Measurements from ENCODE around the gene TPRA1. TPM values are rescaled to one million over a fixed set of nuclear protein-coding genes. Genes with fewer than 3 reads are reported as not detected.

TPRA1 gene
- total RNA-seq, 1 donor from 2014 or later, result 24.6 TPM

GRCh38 chr3:127535901-127536829, 54.4 kb downstream of the TPRA1 start:
- H3K4me3 ChIP-seq (ENCODE audit: insufficient read depth, low read depth, low read length), result no peak overlapping the region
- H3K79me2 ChIP-seq (ENCODE audit: insufficient read depth, low read length), result no peaks in the 10 kb centered on the region
- H3K27me3 Mint-ChIP-seq (ENCODE audit: low read depth, unreplicated experiment), result peaks cover 41% of the 10 kb centered on the region
- no peak overlapping the region for H2AFZ ChIP-seq (ENCODE audit: low read depth, low read length)
- no peak overlapping the region for H3K27ac ChIP-seq (ENCODE audit: low read depth, low read length)
- FAIRE-seq (no peak), DNase-seq (ENCODE audit: low read depth) (no peak)
- no peak overlapping the region for H3K4me3 Mint-ChIP-seq (ENCODE audit: unreplicated experiment)
- H3K4me1 ChIP-seq (ENCODE audit: insufficient read depth, low read length), result no peaks in the 10 kb centered on the region
- peaks cover 6% of the 10 kb centered on the region for H3K9me3 Mint-ChIP-seq (ENCODE audit: unreplicated experiment)
- H3K4me1 Mint-ChIP-seq (ENCODE audit: low read depth, unreplicated experiment), result peaks cover 3% of the 10 kb centered on the region
- H3K36me3 ChIP-seq (ENCODE audit: insufficient read depth, low read length), result no peaks in the 10 kb centered on the region
- H3K27me3 ChIP-seq (ENCODE audit: insufficient read depth, low read length), result peaks cover 4% of the 10 kb centered on the region
- TF ChIP-seq CTCF (IDR thresholded peaks at IDR 0.05; ENCODE audit: insufficient read depth, low read depth, low read length) (no peak), EZH2 (IDR thresholded peaks at IDR 0.05; ENCODE audit: insufficient read depth, low read length) (no peak)
- H3K9ac ChIP-seq (ENCODE audit: low read length), result no peak overlapping the region
- H4K20me1 ChIP-seq (ENCODE audit: insufficient read depth, low read length), result no peaks in the 10 kb centered on the region
- H3K9me3 ChIP-seq (ENCODE audit: insufficient read depth, low read depth, low read length), result no peaks in the 10 kb centered on the region
- no peak overlapping the region for H3K4me2 ChIP-seq (ENCODE audit: low read length)
- no peaks in the 10 kb centered on the region for H3K36me3 Mint-ChIP-seq (ENCODE audit: low read depth, unreplicated experiment)
- H3K27ac Mint-ChIP-seq (ENCODE audit: unreplicated experiment), result no peak overlapping the region

- DNase-seq (ENCODE audit: low read depth) (no peak), FAIRE-seq (no peak)
- Mint-ChIP-seq H3K27ac (ENCODE audit: unreplicated experiment) (no peak overlapping the region), H3K4me1 (ENCODE audit: low read depth, unreplicated experiment) (peaks cover 3% of the 10 kb centered on the region), H3K9me3 (ENCODE audit: unreplicated experiment) (peaks cover 9% of the 10 kb centered on the region), H3K36me3 (ENCODE audit: low read depth, unreplicated experiment) (no peaks in the 10 kb centered on the region), H3K4me3 (ENCODE audit: unreplicated experiment) (no peak overlapping the region), H3K27me3 (ENCODE audit: low read depth, unreplicated experiment) (peaks cover 34% of the 10 kb centered on the region)
- H3K4me1 ChIP-seq (ENCODE audit: insufficient read depth, low read length), result no peaks in the 10 kb centered on the region
- no peak overlapping the region for H3K27ac ChIP-seq (ENCODE audit: low read depth, low read length)
- no peaks in the 10 kb centered on the region for H3K36me3 ChIP-seq (ENCODE audit: insufficient read depth, low read length)
- no peak overlapping the region for H3K4me3 ChIP-seq (ENCODE audit: insufficient read depth, low read depth, low read length)
- H3K27me3 ChIP-seq (ENCODE audit: insufficient read depth, low read length), result peaks cover 4% of the 10 kb centered on the region
- TF ChIP-seq EZH2 (IDR thresholded peaks at IDR 0.05; ENCODE audit: insufficient read depth, low read length), result no peak
- no peak for TF ChIP-seq CTCF (IDR thresholded peaks at IDR 0.05; ENCODE audit: insufficient read depth, low read depth, low read length)
- H4K20me1 ChIP-seq (ENCODE audit: insufficient read depth, low read length), result no peaks in the 10 kb centered on the region
- H3K9ac ChIP-seq (ENCODE audit: low read length), result no peak overlapping the region
- H3K9me3 ChIP-seq (ENCODE audit: insufficient read depth, low read depth, low read length), result no peaks in the 10 kb centered on the region
- no peak overlapping the region for H2AFZ ChIP-seq (ENCODE audit: low read depth, low read length)
- H3K4me2 ChIP-seq (ENCODE audit: low read length), result no peak overlapping the region
- H3K79me2 ChIP-seq (ENCODE audit: insufficient read depth, low read length), result no peaks in the 10 kb centered on the region
These were observed 55.3 kb downstream of the TPRA1 start for GRCh38 chr3:127535106-127535785.

Data from astrocyte (in vitro differentiated cells and primary cell).